HUDEP-2 (cell line): ENCODE results near the gene CYSRT1.
A peak's percentile ranks its signal among the peaks of the same experiment; 100 is the strongest.

Source experiments
- DNase-seq, 76 experiments: peaks; one replicate each; lab custom pipeline; 2025; ENCODE audit not compliant: unreplicated experiment in 76 of 76; lab: John Stamatoyannopoulos, UW

Gene CYSRT1

DNA sequence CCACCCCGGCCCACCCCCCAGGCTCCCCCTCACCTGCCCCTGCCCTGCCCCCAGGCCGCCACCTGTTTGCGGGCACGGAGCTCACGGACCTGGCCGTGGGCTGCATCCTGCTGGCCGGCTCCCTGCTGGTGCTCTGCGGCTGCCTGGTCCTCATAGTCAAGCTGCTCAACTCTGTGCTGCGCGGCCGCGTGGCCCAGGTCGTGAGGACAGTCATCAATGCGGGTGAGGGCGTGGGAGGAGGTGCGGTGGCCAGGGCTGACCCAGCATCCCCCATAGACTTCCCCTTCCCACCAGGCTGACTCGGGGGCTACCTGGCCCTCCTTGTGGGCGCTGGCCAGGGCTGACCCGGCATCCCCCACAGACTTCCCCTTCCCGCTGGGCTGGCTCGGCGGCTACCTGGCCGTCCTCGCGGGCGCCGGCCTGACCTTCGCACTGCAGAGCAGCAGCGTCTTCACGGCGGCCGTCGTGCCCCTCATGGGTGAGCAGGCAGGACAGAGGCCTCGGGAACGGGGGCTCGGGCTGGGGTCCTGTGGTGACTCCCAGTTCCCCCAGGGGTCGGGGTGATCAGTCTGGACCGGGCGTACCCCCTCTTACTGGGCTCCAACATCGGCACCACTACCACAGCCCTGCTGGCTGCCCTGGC is 9.2 kb downstream of the CYSRT1 start:
- no peak for DNase-seq

DNA sequence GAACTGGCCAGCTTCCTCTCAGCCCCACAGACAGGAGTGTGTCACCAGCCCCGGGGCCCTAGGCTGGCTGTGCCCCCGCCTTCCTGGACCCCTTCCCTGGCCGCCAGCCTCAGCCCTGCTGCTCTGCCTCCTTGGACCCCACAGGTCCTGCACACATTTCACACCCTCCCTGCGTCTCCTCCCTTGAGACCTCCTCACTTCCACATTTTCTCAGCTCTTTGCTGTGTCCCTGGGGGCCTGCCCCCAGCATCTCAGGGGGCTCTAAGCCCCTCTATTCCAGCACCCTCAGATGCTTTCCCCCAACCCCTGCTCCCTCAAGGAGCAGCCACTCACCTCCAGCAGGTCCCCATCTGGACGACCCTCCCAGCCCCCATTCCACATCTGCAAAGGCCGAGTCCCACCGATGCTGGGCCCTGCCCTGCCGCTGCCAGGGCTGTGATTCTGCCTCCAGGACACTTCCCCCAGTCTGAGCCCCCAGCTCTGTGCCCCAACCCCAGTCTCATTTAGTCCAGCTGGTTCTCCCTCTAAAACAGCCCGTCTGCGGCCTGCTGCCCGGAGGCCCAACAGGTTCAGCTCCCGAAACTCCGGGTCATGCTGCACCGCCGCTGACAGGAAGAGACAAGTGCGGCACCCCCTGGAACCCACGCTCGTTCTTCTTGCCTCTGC is 9.9 kb downstream of the CYSRT1 start:
- DNase-seq, result no peak

DNA sequence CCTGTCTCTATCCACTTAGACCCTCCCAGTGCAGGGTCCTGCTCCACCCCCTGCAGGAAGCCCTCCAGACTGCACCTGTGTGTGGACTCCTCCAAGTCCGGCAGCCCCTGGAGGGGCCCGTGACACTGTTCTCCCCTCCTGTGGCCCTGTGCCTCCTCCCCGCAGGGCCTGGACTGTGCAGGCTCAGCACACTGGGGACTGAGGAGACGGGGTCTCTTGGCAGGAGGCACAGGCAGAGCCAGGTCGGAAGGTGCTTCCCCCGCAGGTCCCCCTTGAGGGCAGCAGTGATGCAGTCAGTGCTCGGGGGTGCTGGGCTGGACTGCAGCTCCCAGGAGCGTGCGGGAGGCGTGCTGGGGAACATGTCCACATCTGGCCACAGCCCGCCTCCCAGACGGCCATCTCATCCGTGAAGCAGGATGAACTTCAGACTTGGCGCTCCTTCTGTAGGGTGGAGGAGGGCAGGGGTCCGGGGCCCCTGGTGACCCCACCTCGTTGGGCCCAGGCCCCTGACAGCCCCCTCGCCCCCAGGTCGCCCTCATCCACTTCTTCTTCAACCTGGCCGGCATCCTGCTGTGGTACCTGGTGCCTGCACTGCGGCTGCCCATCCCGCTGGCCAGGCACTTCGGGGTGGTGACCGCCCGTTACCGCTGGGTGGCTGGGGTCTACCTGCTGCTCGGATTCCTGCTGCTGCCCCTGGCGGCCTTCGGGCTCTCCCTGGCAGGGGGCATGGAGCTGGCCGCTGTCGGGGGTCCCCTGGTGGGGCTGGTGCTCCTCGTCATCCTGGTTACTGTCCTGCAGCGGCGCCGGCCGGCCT is 10.7 kb downstream of the CYSRT1 start:
- no peak for DNase-seq

DNA sequence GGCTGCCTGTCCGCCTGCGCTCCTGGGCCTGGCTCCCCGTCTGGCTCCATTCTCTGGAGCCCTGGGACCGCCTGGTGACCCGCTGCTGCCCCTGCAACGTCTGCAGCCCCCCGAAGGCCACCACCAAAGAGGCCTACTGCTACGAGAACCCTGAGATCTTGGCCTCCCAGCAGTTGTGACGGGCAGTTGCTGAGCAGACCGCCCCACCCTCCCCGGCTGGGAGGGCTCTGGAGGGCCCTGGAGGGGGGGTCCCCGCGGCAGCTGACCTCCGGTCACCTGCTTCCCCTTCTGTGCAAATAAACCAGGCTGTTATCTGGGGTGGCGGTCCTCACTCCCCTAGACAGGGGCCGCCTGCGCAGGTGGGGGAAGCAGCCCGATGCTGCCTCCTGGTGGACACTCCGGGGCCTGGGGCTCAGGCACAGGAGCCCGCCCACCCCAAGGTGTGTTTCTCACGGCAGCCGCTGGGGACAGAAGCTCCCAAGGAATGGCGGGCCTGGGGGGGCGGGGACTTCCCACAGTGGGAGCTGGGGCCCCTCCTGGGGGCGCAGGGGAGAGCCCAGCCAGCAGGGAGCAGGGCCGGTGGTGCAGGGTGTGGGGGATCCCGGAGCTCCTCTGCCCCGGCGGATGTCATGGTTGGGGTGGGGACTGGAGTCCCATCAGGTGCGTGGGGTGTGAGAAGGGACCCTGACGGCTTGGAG is 11.4 kb downstream of the CYSRT1 start:
- DNase-seq, result peak in 69 of 76 experiments; percentile 28 to 88 (median 77)

DNA sequence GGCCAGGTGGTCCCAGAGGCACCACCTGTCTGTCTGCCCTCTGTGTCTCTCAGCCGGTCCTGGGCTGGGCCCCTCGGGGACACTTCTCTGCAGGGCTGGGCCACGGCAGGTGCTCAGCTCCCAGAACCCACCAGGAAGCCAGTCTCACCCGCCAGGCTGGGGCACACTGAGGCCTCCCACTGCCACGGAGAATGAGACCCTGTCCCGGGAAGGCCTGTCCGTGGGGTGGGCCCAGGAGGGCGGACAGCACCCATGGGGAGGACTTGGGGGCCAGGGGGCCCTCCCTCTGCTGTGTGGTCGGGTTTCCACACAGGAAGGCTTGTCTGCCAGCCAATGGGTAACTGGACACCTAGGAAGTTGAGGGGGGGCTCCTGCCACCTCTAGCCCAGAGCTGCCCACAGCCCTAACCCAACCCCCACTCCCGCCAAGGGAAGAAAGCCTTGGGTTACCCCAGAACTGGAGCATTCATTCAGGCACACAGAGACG is 12.0 kb downstream of the CYSRT1 start:
- no peak for DNase-seq

DNA sequence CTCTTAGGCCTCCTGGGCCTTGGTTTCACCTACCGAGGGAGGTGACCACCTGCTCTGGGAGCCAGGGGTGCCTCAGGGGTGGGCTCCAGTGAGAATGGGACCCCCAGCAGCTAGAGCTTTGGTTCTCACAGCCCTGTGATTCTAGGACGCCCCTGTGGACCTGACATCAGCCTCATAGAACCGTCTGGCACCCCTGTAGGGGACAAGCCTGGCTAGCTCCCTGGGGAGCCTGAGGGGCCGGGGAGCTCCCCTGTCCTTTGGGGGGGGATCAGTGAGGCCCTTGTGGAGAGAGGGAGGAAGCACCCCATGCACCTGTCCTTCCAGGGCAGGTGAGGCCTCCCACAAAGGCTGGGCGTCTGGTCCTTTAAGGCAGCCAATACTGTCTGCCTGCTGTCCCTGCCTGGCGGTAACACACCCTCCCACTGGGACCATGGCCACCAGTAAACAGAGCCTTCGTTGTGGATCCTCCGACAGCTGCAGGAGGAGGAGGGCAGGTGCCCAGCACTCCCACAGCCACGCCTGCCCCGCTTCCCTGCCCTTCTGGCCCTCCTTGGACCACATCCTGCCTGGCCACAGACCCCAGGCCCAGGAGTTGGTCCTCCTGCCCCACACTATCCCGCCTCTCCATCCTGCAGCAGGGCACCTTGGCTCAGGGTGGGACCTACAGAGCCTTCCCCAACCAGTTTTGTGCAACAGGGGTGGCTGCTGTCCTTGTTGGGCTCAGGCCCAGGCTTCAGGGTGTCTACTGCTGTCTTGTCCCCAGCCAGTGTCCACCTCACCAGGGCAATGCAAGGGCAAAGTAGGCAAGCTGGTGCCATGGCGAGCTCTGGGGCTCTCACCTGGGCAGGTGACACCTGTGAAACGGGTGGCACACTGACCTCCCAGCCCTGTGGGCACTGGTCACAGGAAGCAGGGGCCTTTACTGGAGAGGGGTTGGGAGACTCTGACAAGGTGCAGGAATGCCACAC is 13.1 kb downstream of the CYSRT1 start:
- peak in 12 of 76 experiments; percentile 16 to 51 (median 26) for DNase-seq

DNA sequence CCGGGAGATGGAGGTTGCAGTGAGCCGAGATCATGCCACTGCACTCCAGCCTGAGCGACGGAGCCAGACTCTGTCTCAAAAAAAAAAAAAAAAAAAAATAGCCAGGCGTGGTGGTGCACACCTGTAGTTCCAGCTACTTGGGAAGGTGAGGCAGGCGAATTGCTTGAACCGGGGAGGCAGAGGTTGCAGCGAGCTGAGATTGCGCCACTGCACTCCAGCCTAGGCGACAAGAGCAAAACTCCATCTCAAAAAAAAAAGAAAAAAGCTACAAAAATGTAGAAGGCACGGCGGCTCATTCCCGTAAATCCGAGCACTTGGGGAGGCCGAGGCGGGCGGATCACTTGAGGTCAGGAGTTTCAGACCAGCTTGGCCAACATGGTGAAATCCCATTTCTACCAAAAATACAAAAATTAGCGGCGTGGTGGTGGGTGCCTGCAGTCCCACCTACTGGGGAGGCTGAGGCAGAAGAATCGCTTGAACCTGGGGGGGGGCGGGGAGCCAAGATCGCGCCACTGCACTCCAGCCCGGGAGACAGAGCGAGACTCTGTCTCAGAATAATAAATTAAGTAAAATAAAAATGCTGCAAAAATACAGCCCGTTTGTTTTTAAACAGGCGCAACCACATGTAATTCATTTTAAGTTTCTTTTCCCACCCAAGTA is 14.7 kb downstream of the CYSRT1 start:
- DNase-seq, result peak in 3 of 76 experiments; percentile 19 to 41 (median 23)

DNA sequence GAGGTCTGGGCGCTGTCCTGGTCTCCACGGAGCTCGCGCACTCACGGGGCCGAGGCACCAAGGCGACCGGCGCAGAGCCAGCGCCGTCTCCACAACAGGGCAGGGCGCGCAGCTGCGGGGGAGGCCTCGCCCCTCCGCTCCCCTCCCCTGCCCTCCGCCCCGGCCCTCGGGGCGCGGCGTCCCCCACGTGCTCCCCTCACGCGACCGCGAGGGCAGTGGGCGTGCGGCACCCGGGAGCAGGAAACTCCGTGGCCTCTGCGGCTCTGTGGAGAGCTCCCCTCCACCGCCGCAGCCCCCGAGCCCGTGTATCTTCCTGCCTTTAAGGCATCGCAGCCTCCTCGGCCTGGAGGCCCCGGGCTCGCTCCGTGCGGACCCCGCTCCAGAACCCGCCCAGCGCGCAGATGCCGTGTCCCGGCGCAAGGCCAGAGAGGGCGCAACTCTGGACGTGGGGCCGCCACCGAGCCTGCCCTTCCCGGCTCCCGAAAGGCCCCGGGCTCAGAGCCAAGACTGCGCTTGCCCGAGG is 15.4 kb downstream of the CYSRT1 start:
- peak in 70 of 76 experiments; percentile 30 to 87 (median 72) for DNase-seq

DNA sequence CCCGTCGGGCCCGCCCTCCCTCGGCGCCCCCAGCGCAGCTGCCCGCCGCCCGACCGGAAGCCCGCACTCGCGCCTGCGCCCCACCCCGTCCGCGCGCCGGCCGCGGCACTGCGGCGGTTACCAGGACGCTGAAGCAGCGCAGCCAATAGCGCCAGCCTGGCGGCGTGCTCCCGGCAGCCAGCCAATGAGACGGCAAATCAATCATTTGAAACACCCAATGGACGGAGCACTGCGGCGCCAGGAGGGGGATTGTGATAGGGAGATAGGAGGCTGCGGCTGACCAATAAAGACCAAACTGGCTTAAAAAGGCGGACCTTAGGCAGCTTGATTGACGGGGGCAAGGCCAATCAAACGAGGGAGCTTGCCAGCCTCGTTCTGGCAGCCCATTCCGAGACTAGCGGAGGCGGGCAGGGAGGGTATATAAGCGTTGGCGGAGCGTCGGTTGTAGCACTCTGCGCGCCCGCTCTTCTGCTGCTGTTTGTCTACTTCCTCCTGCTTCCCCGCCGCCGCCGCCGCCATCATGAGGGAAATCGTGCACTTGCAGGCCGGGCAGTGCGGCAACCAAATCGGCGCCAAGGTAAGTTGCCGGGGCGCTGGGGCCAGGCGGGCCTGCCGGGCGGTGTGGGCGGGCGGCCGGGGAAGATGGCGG is 16.0 kb downstream of the CYSRT1 start, which contains the start of gene TUBB4B:
Gene TUBB4B, plus strand, starts transcription at position 447 of the 649 bp plus-strand sequence. Its CDS starts 74 bp downstream, at position 521.
- DNase-seq, result peak in 75 of 76 experiments; percentile 76 to 100 (median 99)

DNA sequence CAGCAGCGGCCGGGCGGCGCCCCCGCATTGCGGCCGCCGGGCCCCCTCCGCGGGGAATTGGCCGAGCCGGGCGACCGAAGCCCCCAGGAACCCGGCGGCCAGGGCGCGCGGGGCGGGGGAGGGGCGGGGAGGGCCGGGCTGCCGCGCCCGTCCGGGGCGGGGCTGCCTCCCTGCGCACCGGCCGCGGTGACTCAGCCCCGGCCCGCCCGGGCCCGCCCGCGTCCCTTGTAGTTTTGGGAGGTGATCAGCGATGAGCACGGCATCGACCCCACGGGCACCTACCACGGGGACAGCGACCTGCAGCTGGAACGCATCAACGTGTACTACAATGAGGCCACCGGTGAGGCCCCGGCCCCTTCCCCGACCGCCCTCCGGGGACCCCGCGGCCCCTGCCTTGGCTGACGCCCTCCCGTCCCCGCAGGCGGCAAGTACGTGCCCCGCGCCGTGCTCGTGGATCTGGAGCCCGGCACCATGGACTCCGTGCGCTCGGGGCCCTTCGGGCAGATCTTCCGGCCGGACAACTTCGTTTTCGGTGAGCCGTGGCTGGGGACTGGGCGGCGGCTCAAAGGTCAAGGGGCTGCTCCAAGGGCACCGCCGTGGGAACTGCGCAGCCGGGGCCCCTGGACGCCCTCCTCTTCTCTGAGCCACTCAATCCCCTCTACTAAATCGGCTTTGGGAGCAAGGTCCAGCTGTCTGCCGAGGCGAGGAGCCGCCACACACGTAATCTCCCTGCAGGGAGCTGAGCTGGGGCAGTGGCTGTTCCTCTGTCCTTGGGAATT is 16.7 kb downstream of the CYSRT1 start:
- peak in 53 of 76 experiments; percentile 15 to 77 (median 58) for DNase-seq

DNA sequence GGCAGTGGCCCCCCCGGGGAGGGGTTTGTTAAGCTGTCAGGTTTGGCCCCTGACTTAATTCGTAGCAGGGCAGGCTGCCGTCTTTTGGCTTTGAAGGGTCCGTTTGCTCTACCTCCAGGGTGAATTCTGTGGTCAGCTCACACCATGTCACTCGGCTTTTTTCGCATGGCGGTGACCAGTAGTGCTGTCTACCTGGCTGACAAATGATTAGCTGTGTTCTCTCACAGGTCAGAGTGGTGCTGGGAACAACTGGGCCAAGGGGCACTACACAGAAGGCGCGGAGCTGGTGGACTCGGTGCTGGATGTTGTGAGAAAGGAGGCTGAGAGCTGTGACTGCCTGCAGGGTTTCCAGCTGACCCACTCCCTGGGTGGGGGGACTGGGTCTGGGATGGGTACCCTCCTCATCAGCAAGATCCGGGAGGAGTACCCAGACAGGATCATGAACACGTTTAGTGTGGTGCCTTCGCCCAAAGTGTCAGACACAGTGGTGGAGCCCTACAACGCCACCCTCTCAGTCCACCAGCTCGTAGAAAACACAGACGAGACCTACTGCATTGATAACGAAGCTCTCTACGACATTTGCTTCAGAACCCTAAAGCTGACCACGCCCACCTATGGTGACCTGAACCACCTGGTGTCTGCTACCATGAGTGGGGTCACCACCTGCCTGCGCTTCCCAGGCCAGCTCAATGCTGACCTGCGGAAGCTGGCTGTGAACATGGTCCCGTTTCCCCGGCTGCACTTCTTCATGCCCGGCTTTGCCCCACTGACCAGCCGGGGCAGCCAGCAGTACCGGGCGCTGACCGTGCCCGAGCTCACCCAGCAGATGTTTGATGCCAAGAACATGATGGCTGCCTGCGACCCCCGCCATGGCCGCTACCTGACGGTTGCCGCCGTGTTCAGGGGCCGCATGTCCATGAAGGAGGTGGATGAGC is 17.6 kb downstream of the CYSRT1 start:
- DNase-seq, result peak in 3 of 76 experiments; percentile 12 to 31 (median 24)

DNA sequence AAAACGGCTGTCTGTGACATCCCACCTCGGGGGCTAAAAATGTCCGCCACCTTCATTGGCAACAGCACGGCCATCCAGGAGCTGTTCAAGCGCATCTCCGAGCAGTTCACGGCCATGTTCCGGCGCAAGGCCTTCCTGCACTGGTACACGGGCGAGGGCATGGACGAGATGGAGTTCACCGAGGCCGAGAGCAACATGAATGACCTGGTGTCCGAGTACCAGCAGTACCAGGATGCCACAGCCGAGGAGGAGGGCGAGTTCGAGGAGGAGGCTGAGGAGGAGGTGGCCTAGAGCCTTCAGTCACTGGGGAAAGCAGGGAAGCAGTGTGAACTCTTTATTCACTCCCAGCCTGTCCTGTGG is 18.3 kb downstream of the CYSRT1 start:
- DNase-seq, result peak in 1 of 76 experiments; percentile 18

DNA sequence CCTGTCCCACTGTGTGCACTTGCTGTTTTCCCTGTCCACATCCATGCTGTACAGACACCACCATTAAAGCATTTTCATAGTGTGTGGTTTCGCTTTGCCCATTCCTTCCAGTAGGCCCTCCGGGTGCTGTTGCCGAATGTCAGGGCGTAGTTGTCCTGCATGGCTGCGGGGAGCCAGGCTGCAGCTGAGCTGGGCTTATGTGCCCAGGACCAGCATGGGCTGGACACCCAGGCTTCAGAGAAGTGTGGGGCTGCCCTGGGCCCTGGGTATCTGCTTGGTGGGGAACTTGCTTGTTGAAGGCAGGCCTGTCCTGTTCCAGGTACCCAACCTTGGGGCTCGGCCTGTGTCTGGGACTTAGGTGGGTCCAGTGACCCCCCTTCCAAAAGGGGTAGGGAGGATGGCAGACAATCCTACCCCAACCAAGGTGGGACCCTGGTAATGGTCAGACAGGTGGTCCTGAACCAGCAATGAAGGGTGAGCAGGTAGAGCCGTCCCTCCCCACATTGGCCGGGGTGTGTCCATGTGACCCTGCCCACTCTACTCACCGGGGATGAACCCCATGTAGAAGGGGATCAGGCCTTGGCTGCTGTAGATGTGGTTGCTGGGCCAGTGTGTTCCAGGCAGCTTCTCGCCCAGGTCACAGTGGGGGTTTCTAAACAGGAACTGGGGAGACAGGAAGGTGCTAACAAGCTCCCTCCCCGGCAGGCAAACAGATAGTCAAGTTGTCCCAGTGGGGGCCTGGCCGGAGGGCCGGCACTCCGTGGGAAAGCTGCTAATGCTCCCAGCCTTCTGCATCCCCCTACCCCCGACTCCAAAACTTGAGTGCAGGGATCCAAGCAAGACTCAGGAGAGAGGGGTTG is 18.9 kb downstream of the CYSRT1 start:
- DNase-seq, result peak in 24 of 76 experiments; percentile 8 to 62 (median 33)

DNA sequence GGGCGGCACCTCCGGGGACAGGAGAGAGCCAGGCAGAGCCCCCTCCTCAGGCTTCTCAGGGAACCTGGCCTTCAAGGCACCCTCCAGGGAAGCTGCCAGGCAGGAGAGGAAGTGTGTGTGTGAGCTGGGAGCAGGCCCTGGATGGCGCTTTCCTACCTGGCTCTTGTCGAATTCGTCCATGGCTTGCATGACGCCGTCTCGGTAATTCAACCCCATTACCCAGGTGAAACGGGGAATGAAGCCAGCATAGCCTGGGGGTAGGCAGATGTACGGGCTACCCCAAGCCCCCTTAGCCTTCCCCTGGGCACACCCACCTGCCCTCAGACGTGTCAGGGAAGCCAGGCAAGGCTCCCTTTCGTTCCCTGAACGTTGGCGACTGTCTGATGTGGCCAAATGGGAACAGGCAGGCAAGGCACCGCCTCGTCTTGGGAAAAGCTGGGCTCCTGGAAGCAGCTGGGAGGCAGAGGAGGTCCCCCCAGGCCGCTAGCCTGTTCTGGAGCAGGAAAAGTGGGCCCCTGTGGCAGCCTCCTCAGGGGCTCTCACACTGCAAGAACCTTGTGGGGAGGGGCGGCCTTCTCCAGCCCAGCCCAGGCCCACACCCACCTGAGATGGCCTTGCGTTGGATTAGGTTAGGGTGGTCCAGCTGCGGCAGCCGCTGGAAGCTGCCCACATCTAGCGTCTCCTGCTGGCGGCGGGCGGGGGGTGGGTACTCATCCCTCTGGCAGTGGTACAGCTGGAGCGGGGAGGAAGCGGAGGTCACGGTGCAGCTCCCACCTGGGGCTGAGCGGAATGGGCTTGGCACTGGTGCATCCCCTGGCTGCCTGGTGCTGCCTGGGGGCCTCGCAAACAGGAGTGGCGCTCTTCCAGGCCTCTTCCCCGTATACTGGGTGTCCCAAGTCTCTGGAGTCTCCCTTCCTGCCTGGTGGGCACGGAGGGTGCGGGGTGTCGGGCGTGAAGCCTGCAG is 19.8 kb downstream of the CYSRT1 start:
- DNase-seq, result peak in 2 of 76 experiments; percentile 29 to 36
